GM23248 (cell line): ENCODE data around the gene CLDN7. TPM values are rescaled to one million over a fixed set of nuclear protein-coding genes. Genes with fewer than 3 reads are reported as not detected.

Experiments used
- DNase-seq: peaks from one replicate; pipeline ENCODE4 v3.0.0-alpha.2; 2015
- H2AFZ ChIP-seq: fragments of 200-600 bp; sonication (generic); 2 replicates; pipeline ENCODE4 v1.6.1; 2016; ENCODE audit warnings: antibody characterized with exemption
- H3F3A ChIP-seq: fragments of 200-600 bp; sonication (generic); 2 replicates; pipeline ENCODE4 v1.6.1; 2016; ENCODE audit warnings: mild to moderate bottlenecking, antibody characterized with exemption, mixed run types; ENCODE audit not compliant: insufficient read depth
- H3K27ac ChIP-seq: fragments of 200-600 bp; sonication (generic); 2 replicates; pipeline ENCODE4 v1.5.1; 2016; ENCODE audit warnings: mild to moderate bottlenecking
- H3K27me3 ChIP-seq: fragments of 200-600 bp; sonication (generic); replicated peaks from 2 replicates; pipeline ENCODE4 v1.6.1; 2016; ENCODE audit warnings: mild to moderate bottlenecking; ENCODE audit not compliant: insufficient read depth
- H3K36me3 ChIP-seq: fragments of 200-600 bp; sonication (generic); 2 replicates; pipeline ENCODE4 v1.6.1; 2016; ENCODE audit warnings: low read depth, mild to moderate bottlenecking
- H3K4me1 ChIP-seq: fragments of 200-600 bp; sonication (generic); 2 replicates; pipeline ENCODE4 v1.6.1; 2016; ENCODE audit warnings: mild to moderate bottlenecking; ENCODE audit not compliant: insufficient read depth
- H3K4me2 ChIP-seq: fragments of 200-600 bp; sonication (generic); one replicate; pipeline ENCODE4 v1.6.1; 2016; ENCODE audit warnings: mild to moderate bottlenecking; ENCODE audit not compliant: unreplicated experiment
- H3K4me3 ChIP-seq: fragments of 200-600 bp; sonication (generic); 2 replicates; pipeline ENCODE4 v1.5.1; 2016; ENCODE audit warnings: mild to moderate bottlenecking
- H3K79me2 ChIP-seq: fragments of 200-600 bp; sonication (generic); 2 replicates; pipeline ENCODE4 v1.6.1; 2016; ENCODE audit warnings: mild to moderate bottlenecking; ENCODE audit not compliant: insufficient read depth
- H3K9ac ChIP-seq: fragments of 200-600 bp; sonication (generic); 2 replicates; pipeline ENCODE4 v1.6.1; 2016; ENCODE audit warnings: mild to moderate bottlenecking
- H3K9me2 ChIP-seq: fragments of 200-600 bp; sonication (generic); 2 replicates; pipeline ENCODE4 v1.6.1; 2016; ENCODE audit warnings: mixed run types, mild to moderate bottlenecking, moderate library complexity; ENCODE audit not compliant: insufficient read depth
- H3K9me3 ChIP-seq: fragments of 200-600 bp; sonication (generic); one replicate; pipeline ENCODE4 v1.6.1; 2017; ENCODE audit warnings: low read depth
- H4K20me1 ChIP-seq: fragments of 200-600 bp; sonication (generic); 2 replicates; pipeline ENCODE4 v1.6.0; 2016; ENCODE audit not compliant: insufficient read depth
- EZH2 ChIP-seq: fragments of 200-600 bp; sonication (generic); IDR thresholded peaks from 2 replicates; pipeline ENCODE4 v1.6.1; 2018; ENCODE audit warnings: antibody characterized with exemption, mild to moderate bottlenecking; ENCODE audit not compliant: insufficient read depth, poor library complexity, severe bottlenecking
- EZH2phosphoT487 ChIP-seq: fragments of 200-600 bp; sonication (generic); IDR thresholded peaks from 2 replicates; pipeline ENCODE4 v1.6.1; 2018; ENCODE audit warnings: antibody characterized with exemption, moderate library complexity, mild to moderate bottlenecking, low read depth; ENCODE audit not compliant: insufficient read depth
- WGBS, 2 experiments: methylation state at CpG; one replicate each; pipeline ENCODE4 v1.1.6; 2015 to 2017; ENCODE audit warnings: low lambda C conversion rate in 2 of 2, low coverage in 1 of 2; ENCODE audit errors: missing lambda C conversion rate in 2 of 2; 5-methylcytosine and 5-hydroxymethylcytosine counted together
- in situ Hi-C: fragments of 300-500 bp; cut with MboI; formaldehyde crosslinking; loops from 2 replicates; pipeline ENCODE4 v1.15.0; 2020
- polyA plus RNA-seq: library from polyadenylated mRNA; unstranded; fragments of >200 nt; fragmentation: Nextera tagmentation; extraction: Ambion mirVana; gene quantifications from 2 replicates; pipeline ENCODE4 v1.2.1, GENCODE V29; 2016
- total RNA-seq: library from RNA; depleted of rRNA; stranded (reverse); fragments of >200 nt; shearing (Covaris generic); gene quantifications from 2 replicates; pipeline ENCODE4 v1.2.3, GENCODE V29; 2014

The CLDN7 gene
- total and polyA plus RNA-seq, 2 experiments from 2014 or later = 2.3 to 4.5 TPM

GRCh38 chr17:7217113-7217987, 44.9 kb downstream of the CLDN7 start:
- Histone ChIP-seq H3K79me2 (peaks cover 64% of the 10 kb centered on the region), H3K4me1 (peaks cover 34% of the 10 kb centered on the region), H3K9me2 (no peaks in the 10 kb centered on the region), H3K36me3 (no peaks in the 10 kb centered on the region), H3F3A (peaks cover 16% of the 10 kb centered on the region), H4K20me1 (no peaks in the 10 kb centered on the region), H3K27ac (peak overlapping the region; percentile 37; the same call in 1 of the 2 replicates), H3K4me3 (peak overlapping the region; percentile 87), H3K27me3 (no peaks in the 10 kb centered on the region), H3K9me3 (no peaks in the 10 kb centered on the region), H3K9ac (peak overlapping the region; percentile 83), H2AFZ (peak overlapping the region; percentile 84), H3K4me2 (peak overlapping the region; percentile 91)
- no peak for TF ChIP-seq EZH2
- TF ChIP-seq EZH2phosphoT487 = no peak
- DNase-seq = peak; percentile 88
- WGBS, 2 experiments = 1 to 3% methylated on average over 9 to 32 of the region's 32 CpGs
- in situ Hi-C loops = no loop called here

DNA sequence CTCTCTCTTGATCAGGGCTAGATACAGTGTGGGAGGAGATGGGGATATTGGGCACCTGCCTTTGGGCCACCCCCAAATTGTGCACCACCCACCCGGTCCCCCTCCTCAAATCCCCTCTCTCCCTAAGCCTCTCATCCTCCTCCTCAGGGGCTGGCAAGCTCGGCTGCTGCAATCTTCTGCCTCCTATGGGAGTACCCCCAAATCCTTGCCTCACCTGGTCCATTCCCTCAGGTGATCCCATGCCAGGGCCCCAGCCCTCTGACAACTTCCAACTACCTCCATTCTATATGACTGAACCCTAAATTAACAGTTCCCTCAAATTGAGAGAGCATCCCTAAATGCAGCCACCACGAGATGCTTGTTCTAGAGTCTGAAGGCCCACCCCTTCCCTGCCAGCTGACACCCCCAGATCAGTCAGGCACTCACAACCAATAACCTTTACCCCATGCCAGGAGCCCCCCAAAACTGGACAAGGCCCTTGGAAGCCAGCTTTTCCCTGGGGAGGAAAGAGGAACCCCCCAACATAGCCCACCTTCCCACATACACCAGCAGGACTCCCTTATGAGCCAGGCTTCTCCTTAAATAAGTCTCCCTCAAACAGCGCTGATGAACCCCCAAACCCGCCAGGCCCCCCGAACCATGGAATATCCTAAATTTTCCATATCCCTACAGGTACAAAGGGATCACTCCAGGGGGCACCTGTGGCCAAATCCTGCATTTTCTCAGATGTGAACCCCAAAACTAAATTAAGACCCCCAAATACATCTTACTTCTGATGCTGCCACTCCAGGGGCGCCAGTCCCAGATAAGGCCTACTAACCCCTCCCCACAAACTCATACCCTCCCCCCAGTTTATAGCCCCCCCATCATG, 45.8 kb downstream of the CLDN7 start:
- peaks cover 34% of the 10 kb centered on the region for H3K4me1 ChIP-seq

DNA sequence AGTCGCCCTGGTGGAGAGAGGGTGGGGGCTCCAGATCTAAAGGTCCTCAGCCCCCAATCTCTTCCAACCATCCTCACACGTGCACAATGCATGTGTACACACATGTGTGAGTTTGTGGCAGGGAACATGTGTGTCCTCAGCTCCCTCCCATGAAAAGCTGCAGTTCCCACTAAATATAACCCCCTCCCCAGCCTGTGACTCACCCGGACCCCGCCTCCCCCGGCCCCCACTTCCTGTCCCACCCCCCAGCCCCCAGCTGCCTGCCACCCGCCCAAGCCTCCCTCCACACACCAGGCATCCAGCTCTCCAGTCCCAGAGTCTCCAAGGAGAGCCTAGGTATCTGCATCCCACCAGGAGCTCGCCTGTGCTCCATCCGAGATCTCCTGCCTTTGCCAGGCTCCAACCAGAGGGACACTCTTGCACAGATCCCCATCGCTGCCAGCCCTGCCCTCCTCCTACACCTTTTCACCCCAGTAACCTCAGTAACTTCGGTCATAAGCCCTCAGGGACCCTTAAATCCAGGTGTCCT, 46.6 kb downstream of the CLDN7 start:
- no peak for TF ChIP-seq EZH2phosphoT487
- TF ChIP-seq EZH2 = no peak
- Histone ChIP-seq H3K36me3 (no peaks in the 10 kb centered on the region), H3K27ac (peak overlapping the region; percentile 85), H3K9me2 (no peaks in the 10 kb centered on the region), H3K4me2 (peak overlapping the region; percentile 91), H3K4me1 (peaks cover 34% of the 10 kb centered on the region), H2AFZ (no peak overlapping the region), H3K9ac (peak overlapping the region; percentile 83), H3K4me3 (peak overlapping the region; percentile 87), H3K9me3 (no peaks in the 10 kb centered on the region), H3K79me2 (peaks cover 61% of the 10 kb centered on the region), H3K27me3 (no peaks in the 10 kb centered on the region), H3F3A (peaks cover 15% of the 10 kb centered on the region), H4K20me1 (no peaks in the 10 kb centered on the region)
- WGBS, 2 experiments = 5 to 10% methylated on average over 10 of the region's 10 CpGs
- in situ Hi-C loops = no loop called here
- peak; percentile 55 for DNase-seq

More for the DNA sequence above, 45.8 kb downstream of the CLDN7 start:
- Histone ChIP-seq H3F3A (peaks cover 15% of the 10 kb centered on the region), H3K9me3 (no peaks in the 10 kb centered on the region), H3K27me3 (no peaks in the 10 kb centered on the region), H3K27ac (peak overlapping the region; percentile 27), H3K9ac (peak overlapping the region; percentile 83), H3K9me2 (no peaks in the 10 kb centered on the region), H2AFZ (no peak overlapping the region), H4K20me1 (no peaks in the 10 kb centered on the region), H3K4me3 (peak overlapping the region; percentile 87), H3K79me2 (peaks cover 62% of the 10 kb centered on the region), H3K36me3 (no peaks in the 10 kb centered on the region), H3K4me2 (peak overlapping the region; percentile 91)
- in situ Hi-C loops = no loop called here
- TF ChIP-seq EZH2 (no peak), EZH2phosphoT487 (no peak)
- 4 to 5% methylated on average over 7 of the region's 7 CpGs for WGBS, 2 experiments
- peak; percentile 28 for DNase-seq

GRCh38 chr17:7215136-7215638, 47.1 kb downstream of the CLDN7 start:
- H3F3A ChIP-seq = peaks cover 15% of the 10 kb centered on the region
- H3K4me1 ChIP-seq = peaks cover 34% of the 10 kb centered on the region
- H2AFZ ChIP-seq = no peak overlapping the region
- no peaks in the 10 kb centered on the region for H3K9me2 ChIP-seq
- H3K4me3 ChIP-seq = peak overlapping the region; percentile 76
- no peaks in the 10 kb centered on the region for H3K27me3 ChIP-seq
- H3K79me2 ChIP-seq = peaks cover 62% of the 10 kb centered on the region
- DNase-seq = no peak
- no peaks in the 10 kb centered on the region for H3K9me3 ChIP-seq
- peak overlapping the region; percentile 74 for H3K4me2 ChIP-seq
- H3K9ac ChIP-seq = peak overlapping the region; percentile 47
- no peaks in the 10 kb centered on the region for H3K36me3 ChIP-seq
- WGBS, 2 experiments = 7 to 8% methylated on average over 8 to 9 of the region's 9 CpGs
- H4K20me1 ChIP-seq = no peaks in the 10 kb centered on the region
- TF ChIP-seq EZH2phosphoT487 (no peak), EZH2 (no peak)
- H3K27ac ChIP-seq = peak overlapping the region; percentile 85
- in situ Hi-C loops = no loop called here
